K562 (cell line): ENCODE data around the gene KLHDC10. TPM values are rescaled to one million over a fixed set of nuclear protein-coding genes. Genes with fewer than 3 reads are reported as not detected.

Experiments
- CHD7 ChIP-seq: fragments of 200-600 bp; sonication (generic); IDR thresholded peaks from one replicate; pipeline ENCODE4 v1.6.1; 2012; ENCODE audit warnings: mild to moderate bottlenecking, low read depth, low read length, inconsistent platforms
- HDAC8 ChIP-seq: fragments of 450-650 bp; IDR thresholded peaks from 2 replicates; pipeline ENCODE4 v1.6.1; 2016; ENCODE audit warnings: mild to moderate bottlenecking, missing genetic modification characterization, moderate library complexity, missing compliant biosample characterization
- KDM4B ChIP-seq, 2 experiments: fragments of 450-650 bp in 1 of 2; sonication (generic) in 1 of 2; IDR thresholded peaks; 2 replicates each; pipeline ENCODE4 v1.6.1; 2016 to 2017; ENCODE audit warnings: borderline replicate concordance in 2 of 2, antibody characterized with exemption in 1 of 2, low read depth in 1 of 2, mild to moderate bottlenecking in 1 of 2
- LCOR ChIP-seq: sonication (generic); formaldehyde crosslinking; IDR thresholded peaks from 2 replicates; pipeline ENCODE4 v1.8.0; 2022; ENCODE audit warnings: mild to moderate bottlenecking, missing genetic modification reagents
- NRF1 ChIP-seq, 2 experiments: fragments of 450-650 bp; IDR thresholded peaks in 1 of 2; conservative IDR thresholded peaks in 1 of 2; 2 replicates each; pipeline ENCODE4 v1.6.1; 2014; ENCODE audit warnings: mild to moderate bottlenecking in 2 of 2
- STAG1 ChIP-seq: sonication (generic); formaldehyde crosslinking; IDR thresholded peaks from 2 replicates; pipeline ENCODE4 v1.5.0; 2020; ENCODE audit warnings: missing genetic modification reagents, borderline replicate concordance
- TRIM24 ChIP-seq, 2 experiments: fragments of 450-650 bp; IDR thresholded peaks; 2 replicates each; pipeline ENCODE4 v1.6.1; 2016
- TSC22D4 ChIP-seq: fragments of 450-650 bp; IDR thresholded peaks from 2 replicates; pipeline ENCODE4 v1.6.1; 2016; ENCODE audit warnings: missing genetic modification characterization, missing biosample characterization, control low read depth
- UBTF ChIP-seq, 2 experiments: IDR thresholded peaks; 2 replicates each; pipeline ENCODE4 v1.6.1; 2012; ENCODE audit warnings: improper control_type of control experiment in 2 of 2, low read depth in 2 of 2, low read length in 2 of 2, borderline replicate concordance in 1 of 2
- ZEB2 ChIP-seq: fragments of 450-650 bp; IDR thresholded peaks from 2 replicates; pipeline ENCODE4 v1.6.1; 2016
- polyA plus RNA-seq, 8 experiments: library from polyadenylated mRNA; depleted of rRNA in 4 of 8; stranded (reverse) in 5 of 8; unstranded in 3 of 8; fragments of >200 nt; fragmentation: Nextera tagmentation in 2 of 8; fragmentation: Illumina TruSeq in 1 of 8; extraction: Ambion mirVana in 2 of 8; extraction: Trizol in 1 of 8; gene quantifications; 2 replicates each; pipeline versions ENCODE4 v1.2.1 to v1.2.3, GENCODE V29; 2011 to 2014; ENCODE audit warnings: inconsistent platforms in 1 of 8, missing spikeins in 1 of 8
- total RNA-seq, 7 experiments: library from RNA; depleted of rRNA in 6 of 7; stranded (reverse); fragments of >200 nt in 6 of 7; fragmentation: Illumina TruSeq in 2 of 7; extraction: Trizol in 2 of 7; gene quantifications; 2 replicates each; pipeline versions ENCODE4 v1.2.1 to v1.2.3, GENCODE V29; 2011 to 2021; ENCODE audit warnings: low replicate concordance in 1 of 7

KLHDC10 gene
- total and polyA plus RNA-seq, 9 of the 15 experiments (the other 6 are each of a cell fraction or from before 2014, with no cell fraction given): 9.8 to 80.5 (median 31.4) TPM

DNA sequence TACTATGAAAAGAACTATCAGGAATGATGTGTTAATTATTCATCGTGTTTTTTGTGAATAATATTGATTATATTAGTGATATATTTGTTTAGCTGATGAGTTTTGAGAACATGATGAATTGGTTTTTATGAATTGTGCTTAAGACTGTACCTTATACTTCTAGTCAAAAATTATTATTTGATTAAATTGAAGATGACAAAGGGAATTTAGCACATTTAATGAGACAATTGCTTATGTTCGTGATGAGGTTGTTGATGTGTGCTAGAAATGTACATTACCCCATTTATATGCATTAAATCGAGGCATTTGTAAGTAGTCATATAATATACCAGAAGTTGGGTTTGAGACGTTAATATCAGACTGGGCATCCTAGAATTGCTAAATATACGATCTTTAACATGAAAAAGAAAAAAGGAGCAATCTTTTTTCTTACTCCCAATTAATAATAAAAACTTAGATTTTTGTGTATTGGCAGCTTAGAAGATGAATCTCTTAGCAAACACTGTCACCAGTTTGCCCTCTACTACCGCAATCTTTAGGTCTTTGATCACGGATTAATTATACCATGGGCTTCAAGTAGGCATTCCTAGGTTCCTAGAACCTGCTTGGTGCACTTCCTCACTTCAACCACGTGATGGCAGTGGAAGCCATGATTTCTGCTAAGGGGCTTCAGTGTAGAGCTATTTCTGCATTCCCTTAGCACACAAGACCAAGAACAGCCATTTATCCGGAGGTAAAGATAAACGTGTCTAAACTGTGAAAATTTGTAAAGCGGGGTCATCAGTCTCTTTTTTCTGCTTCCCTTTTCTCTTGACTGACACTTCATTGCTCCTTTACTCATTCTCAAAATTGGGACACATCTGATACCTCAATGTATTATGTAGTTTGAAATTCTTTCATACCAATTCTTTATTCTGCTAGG lies 1.6 kb downstream of the KLHDC10 start (continued):
- no peak for TF ChIP-seq CHD7
- no peak for TF ChIP-seq UBTF (IDR thresholded peaks at IDR 0.05; ENCODE audit: borderline replicate concordance in 1 of 2, low read depth in 2 of 2, low read length in 2 of 2)
- TF ChIP-seq ZEB2: 0 out of 2 replicates have a peak, but pooled peaks have one; percentile 37
- TF ChIP-seq NRF1 (conservative IDR thresholded peaks at IDR 0.05 in 1 of 2, IDR thresholded peaks at IDR 0.05 in 1 of 2): no peak
- no peak for TF ChIP-seq LCOR (CRISPR knock-in tag)
- no peak for TF ChIP-seq TSC22D4 (tag)
- TF ChIP-seq TRIM24 (IDR thresholded peaks at IDR 0.05): no peak
- no peak for TF ChIP-seq HDAC8
- TF ChIP-seq STAG1 (CRISPR knock-in tag): peak; percentile 92; the same call in 1 of the 2 replicates
- TF ChIP-seq KDM4B (IDR thresholded peaks at IDR 0.05; ENCODE audit: borderline replicate concordance in 2 of 2, low read depth in 1 of 2): no peak
